ENCODE measurements around the gene XG. TPM values are rescaled to one million over a fixed set of nuclear protein-coding genes. Genes with fewer than 3 reads are reported as not detected.
"Not testable (repeated sequence)": the region's sequence is repeated elsewhere in the genome, so short reads cannot be mapped to it uniquely, and the experiment has no call there.

The XG gene
- total RNA-seq, 4 donors from 2014 or later = 0.76 TPM; not detected in 3

GRCh38 chrX:2761246-2761645 is 9.4 kb downstream of the XG start:
- H3K4me3 ChIP-seq = no peak overlapping the region
- intact Hi-C loops (cut with DNase I; ENCODE audit: low total_unique reads) = no loop called here
- TF ChIP-seq POLR2A (IDR thresholded peaks at IDR 0.05) = no peak
- TF ChIP-seq, protein P1, sequence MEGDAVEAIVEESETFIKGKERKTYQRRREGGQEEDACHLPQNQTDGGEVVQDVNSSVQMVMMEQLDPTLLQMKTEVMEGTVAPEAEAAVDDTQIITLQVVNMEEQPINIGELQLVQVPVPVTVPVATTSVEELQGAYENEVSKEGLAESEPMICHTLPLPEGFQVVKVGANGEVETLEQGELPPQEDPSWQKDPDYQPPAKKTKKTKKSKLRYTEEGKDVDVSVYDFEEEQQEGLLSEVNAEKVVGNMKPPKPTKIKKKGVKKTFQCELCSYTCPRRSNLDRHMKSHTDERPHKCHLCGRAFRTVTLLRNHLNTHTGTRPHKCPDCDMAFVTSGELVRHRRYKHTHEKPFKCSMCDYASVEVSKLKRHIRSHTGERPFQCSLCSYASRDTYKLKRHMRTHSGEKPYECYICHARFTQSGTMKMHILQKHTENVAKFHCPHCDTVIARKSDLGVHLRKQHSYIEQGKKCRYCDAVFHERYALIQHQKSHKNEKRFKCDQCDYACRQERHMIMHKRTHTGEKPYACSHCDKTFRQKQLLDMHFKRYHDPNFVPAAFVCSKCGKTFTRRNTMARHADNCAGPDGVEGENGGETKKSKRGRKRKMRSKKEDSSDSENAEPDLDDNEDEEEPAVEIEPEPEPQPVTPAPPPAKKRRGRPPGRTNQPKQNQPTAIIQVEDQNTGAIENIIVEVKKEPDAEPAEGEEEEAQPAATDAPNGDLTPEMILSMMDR (IDR thresholded peaks at IDR 0.05) = no peak
- no peaks in the 10 kb centered on the region for H3K9me3 ChIP-seq
- H3K36me3 ChIP-seq = no peaks in the 10 kb centered on the region
- H3K27me3 ChIP-seq = no peaks in the 10 kb centered on the region
- no peak for DNase-seq
- no peaks in the 10 kb centered on the region for H3K4me1 ChIP-seq
- no peak overlapping the region for H3K27ac ChIP-seq

GRCh38 chrX:2762671-2763070 is 10.8 kb downstream of the XG start:
- H3K27me3 ChIP-seq; intact Hi-C loops (cut with DNase I; ENCODE audit: low total_unique reads): not testable (repeated sequence)

GRCh38 chrX:2764766-2765548 is 13.1 kb downstream of the XG start:
- H3K4me3 ChIP-seq; H3K27me3 ChIP-seq; H3K27ac ChIP-seq; H3K4me1 ChIP-seq; DNase-seq; H3K9me3 ChIP-seq; H3K36me3 ChIP-seq; intact Hi-C loops (cut with DNase I; ENCODE audit: low total_unique reads): not testable (repeated sequence)

More at GRCh38 chrX:2762671-2763070, 10.8 kb downstream of the XG start:
- H3K4me1 ChIP-seq, H3K36me3 ChIP-seq, H3K9me3 ChIP-seq, H3K27ac ChIP-seq, H3K4me3 ChIP-seq, DNase-seq: not testable (repeated sequence)

- no peak for TF ChIP-seq POLR2A (IDR thresholded peaks at IDR 0.05)
- TF ChIP-seq, protein P1 (IDR thresholded peaks at IDR 0.05) = no peak
- no peak for DNase-seq
- H3K4me1 ChIP-seq = no peaks in the 10 kb centered on the region
- no peak overlapping the region for H3K27ac ChIP-seq
- H3K9me3 ChIP-seq = no peaks in the 10 kb centered on the region
- H3K36me3 ChIP-seq = no peaks in the 10 kb centered on the region
- H3K4me3 ChIP-seq = no peak overlapping the region
- intact Hi-C loops (cut with DNase I; ENCODE audit: low total_unique reads) = no loop called here
- H3K27me3 ChIP-seq = no peaks in the 10 kb centered on the region
These were observed 13.7 kb downstream of the XG start for GRCh38 chrX:2765549-2765830.

- Histone ChIP-seq H3K27me3 (no peaks in the 10 kb centered on the region), H3K4me1 (no peaks in the 10 kb centered on the region), H3K36me3 (no peaks in the 10 kb centered on the region), H3K4me3 (no peak overlapping the region), H3K27ac (no peak overlapping the region), H3K9me3 (no peaks in the 10 kb centered on the region)
- intact Hi-C loops (cut with DNase I; ENCODE audit: low total_unique reads) = no loop called here
- DNase-seq = no peak
- TF ChIP-seq POLR2A (IDR thresholded peaks at IDR 0.05) = no peak
- TF ChIP-seq, protein P1 (IDR thresholded peaks at IDR 0.05) = no peak
These were observed 15.1 kb downstream of the XG start for GRCh38 chrX:2766906-2767305.

DNA sequence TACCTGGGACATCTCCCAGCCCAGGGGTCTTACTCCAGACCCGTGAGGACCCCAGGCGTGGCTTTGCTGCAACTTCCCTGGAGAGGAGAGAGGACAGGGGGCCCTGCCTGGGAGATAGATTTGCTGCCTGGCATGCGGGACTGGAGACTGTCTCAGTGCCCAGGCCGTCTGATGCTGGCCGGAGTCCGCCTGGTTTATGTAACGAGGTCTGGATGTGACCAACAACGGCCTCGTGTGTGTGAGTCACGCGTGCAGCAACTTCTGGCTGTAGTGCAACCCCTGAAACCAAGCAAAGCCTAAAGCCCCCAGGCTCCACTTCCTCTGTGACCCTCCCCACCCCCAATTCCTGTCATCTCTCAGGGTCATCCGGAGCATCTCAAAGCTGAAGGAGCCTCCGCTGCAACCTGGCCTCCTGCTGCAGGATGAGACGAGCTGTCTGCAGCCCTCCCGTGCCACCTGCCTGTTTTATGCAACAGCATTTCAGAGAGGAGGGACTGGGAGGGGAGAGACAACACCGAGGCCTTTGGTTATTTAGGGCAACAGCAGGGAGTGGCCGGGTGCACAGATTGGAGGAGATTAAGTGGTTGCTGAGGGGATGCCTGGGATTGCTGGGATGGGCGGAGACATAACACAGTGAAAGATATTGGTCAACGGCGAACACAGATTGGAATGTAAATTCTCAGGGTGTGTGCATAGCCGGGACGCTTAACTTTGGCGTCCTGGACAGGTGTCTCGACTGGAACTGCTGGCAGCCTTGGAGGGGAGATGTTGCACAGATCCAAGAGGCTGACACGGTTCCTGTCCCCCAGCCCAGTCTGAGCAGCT is 16.0 kb downstream of the XG start:
- no peaks in the 10 kb centered on the region for H3K36me3 ChIP-seq
- peak overlapping the region in 1 of 2 donors; percentile 37 for H3K27ac ChIP-seq
- intact Hi-C loops (cut with DNase I; ENCODE audit: low total_unique reads) = no loop called here
- no peaks in the 10 kb centered on the region for H3K9me3 ChIP-seq
- peak; percentile 36 to 56 for DNase-seq
- no peak overlapping the region for H3K4me3 ChIP-seq
- H3K27me3 ChIP-seq = no peaks in the 10 kb centered on the region
- TF ChIP-seq POLR2A (IDR thresholded peaks at IDR 0.05) = no peak
- TF ChIP-seq, protein P1 (IDR thresholded peaks at IDR 0.05) = no peak
- no peaks in the 10 kb centered on the region for H3K4me1 ChIP-seq
